ENCODE measurements around the gene EXOC4. TPM values are rescaled to one million over a fixed set of nuclear protein-coding genes. Genes with fewer than 3 reads are reported as not detected.

The EXOC4 gene
- total and polyA plus RNA-seq, 2 of the 13 experiments (the other 11 are each of a cell fraction or from before 2014, with no cell fraction given) = 22.5 to 39.0 TPM

GRCh38 chr7:133361806-133362205 is 108.9 kb downstream of the EXOC4 start (continued):
- TF ChIP-seq HMGXB4 (CRISPR knock-in tag; IDR thresholded peaks at IDR 0.05; ENCODE audit: borderline replicate concordance in 1 of 2, low read depth in 1 of 2) = no peak
- no peak for TF ChIP-seq ELK4 (CRISPR knock-in tag; IDR thresholded peaks at IDR 0.05; ENCODE audit: borderline replicate concordance)
- TF ChIP-seq ZNF280B (CRISPR knock-in tag; IDR thresholded peaks at IDR 0.05; ENCODE audit: borderline replicate concordance) = no peak
- TF ChIP-seq HNF4G (IDR thresholded peaks at IDR 0.05; ENCODE audit: borderline replicate concordance, low read depth, low read length) = no peak
- TF ChIP-seq HNF4G (CRISPR knock-in tag; IDR thresholded peaks at IDR 0.05; ENCODE audit: borderline replicate concordance, low read depth) = no peak
- TF ChIP-seq ZNF160 (CRISPR knock-in tag; IDR thresholded peaks at IDR 0.05) = no peak
- no peak for TF ChIP-seq ZNF362 (CRISPR knock-in tag; IDR thresholded peaks at IDR 0.05; ENCODE audit: borderline replicate concordance)
- TF ChIP-seq ZZZ3 (CRISPR knock-in tag; IDR thresholded peaks at IDR 0.05; ENCODE audit: borderline replicate concordance) = no peak
- TF ChIP-seq PITX1 (CRISPR knock-in tag; IDR thresholded peaks at IDR 0.05) = no peak
- TF ChIP-seq IRF2 (CRISPR knock-in tag; IDR thresholded peaks at IDR 0.05) = no peak
- TF ChIP-seq ZC3H13 (CRISPR knock-in tag; IDR thresholded peaks at IDR 0.05) = no peak
- TF ChIP-seq ZNF205 (CRISPR knock-in tag; IDR thresholded peaks at IDR 0.05) = no peak

All from HepG2 (cell line).